Measurements from ENCODE around the gene CD37.
"Not testable (repeated sequence)": the region's sequence is repeated elsewhere in the genome, so short reads cannot be mapped to it uniquely, and the experiment has no call there.

DNA sequence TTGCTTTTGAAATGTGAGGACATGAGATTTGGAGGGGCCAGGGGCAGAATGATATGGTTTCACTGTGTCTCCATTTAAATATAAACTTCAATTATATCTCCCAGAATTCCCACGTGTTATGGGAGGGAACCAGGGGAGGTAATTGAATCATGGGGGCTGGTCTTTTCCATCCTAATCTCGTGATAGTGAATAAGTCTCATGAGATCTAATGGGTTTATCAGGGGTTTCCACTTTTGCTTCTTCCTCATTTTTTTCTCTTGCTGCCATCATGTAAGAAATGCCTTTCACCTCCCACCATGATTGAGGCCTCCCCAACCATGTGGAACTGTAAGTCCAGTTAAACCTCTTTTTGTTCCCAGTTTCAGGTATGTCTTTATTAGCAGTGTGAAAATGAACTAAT, 45.9 kb upstream of the CD37 start:
- TF ChIP-seq NANOG (IDR thresholded peaks at IDR 0.05; ENCODE audit: borderline replicate concordance); POLR2AphosphoS5 (IDR thresholded peaks at IDR 0.05; ENCODE audit: low read depth); EZH2phosphoT487 (IDR thresholded peaks at IDR 0.05; ENCODE audit: unreplicated experiment); JUNB (IDR thresholded peaks at IDR 0.05; ENCODE audit: unreplicated experiment); ZNF114 (CRISPR knock-in tag; IDR thresholded peaks at IDR 0.05); EZH2 (IDR thresholded peaks at IDR 0.05; ENCODE audit: low read depth, unreplicated experiment); CREB1 (CRISPR knock-in tag; IDR thresholded peaks at IDR 0.05; ENCODE audit: low read depth): not testable (repeated sequence)
- TF ChIP-seq, protein P1, sequence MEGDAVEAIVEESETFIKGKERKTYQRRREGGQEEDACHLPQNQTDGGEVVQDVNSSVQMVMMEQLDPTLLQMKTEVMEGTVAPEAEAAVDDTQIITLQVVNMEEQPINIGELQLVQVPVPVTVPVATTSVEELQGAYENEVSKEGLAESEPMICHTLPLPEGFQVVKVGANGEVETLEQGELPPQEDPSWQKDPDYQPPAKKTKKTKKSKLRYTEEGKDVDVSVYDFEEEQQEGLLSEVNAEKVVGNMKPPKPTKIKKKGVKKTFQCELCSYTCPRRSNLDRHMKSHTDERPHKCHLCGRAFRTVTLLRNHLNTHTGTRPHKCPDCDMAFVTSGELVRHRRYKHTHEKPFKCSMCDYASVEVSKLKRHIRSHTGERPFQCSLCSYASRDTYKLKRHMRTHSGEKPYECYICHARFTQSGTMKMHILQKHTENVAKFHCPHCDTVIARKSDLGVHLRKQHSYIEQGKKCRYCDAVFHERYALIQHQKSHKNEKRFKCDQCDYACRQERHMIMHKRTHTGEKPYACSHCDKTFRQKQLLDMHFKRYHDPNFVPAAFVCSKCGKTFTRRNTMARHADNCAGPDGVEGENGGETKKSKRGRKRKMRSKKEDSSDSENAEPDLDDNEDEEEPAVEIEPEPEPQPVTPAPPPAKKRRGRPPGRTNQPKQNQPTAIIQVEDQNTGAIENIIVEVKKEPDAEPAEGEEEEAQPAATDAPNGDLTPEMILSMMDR (conservative IDR thresholded peaks at IDR 0.05; ENCODE audit: low read depth in 2 of 2), result not testable (repeated sequence)
- TF ChIP-seq, protein P2, sequence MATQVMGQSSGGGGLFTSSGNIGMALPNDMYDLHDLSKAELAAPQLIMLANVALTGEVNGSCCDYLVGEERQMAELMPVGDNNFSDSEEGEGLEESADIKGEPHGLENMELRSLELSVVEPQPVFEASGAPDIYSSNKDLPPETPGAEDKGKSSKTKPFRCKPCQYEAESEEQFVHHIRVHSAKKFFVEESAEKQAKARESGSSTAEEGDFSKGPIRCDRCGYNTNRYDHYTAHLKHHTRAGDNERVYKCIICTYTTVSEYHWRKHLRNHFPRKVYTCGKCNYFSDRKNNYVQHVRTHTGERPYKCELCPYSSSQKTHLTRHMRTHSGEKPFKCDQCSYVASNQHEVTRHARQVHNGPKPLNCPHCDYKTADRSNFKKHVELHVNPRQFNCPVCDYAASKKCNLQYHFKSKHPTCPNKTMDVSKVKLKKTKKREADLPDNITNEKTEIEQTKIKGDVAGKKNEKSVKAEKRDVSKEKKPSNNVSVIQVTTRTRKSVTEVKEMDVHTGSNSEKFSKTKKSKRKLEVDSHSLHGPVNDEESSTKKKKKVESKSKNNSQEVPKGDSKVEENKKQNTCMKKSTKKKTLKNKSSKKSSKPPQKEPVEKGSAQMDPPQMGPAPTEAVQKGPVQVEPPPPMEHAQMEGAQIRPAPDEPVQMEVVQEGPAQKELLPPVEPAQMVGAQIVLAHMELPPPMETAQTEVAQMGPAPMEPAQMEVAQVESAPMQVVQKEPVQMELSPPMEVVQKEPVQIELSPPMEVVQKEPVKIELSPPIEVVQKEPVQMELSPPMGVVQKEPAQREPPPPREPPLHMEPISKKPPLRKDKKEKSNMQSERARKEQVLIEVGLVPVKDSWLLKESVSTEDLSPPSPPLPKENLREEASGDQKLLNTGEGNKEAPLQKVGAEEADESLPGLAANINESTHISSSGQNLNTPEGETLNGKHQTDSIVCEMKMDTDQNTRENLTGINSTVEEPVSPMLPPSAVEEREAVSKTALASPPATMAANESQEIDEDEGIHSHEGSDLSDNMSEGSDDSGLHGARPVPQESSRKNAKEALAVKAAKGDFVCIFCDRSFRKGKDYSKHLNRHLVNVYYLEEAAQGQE (IDR thresholded peaks at IDR 0.05; ENCODE audit: unreplicated experiment), result not testable (repeated sequence)
- TF ChIP-seq, protein P3, sequence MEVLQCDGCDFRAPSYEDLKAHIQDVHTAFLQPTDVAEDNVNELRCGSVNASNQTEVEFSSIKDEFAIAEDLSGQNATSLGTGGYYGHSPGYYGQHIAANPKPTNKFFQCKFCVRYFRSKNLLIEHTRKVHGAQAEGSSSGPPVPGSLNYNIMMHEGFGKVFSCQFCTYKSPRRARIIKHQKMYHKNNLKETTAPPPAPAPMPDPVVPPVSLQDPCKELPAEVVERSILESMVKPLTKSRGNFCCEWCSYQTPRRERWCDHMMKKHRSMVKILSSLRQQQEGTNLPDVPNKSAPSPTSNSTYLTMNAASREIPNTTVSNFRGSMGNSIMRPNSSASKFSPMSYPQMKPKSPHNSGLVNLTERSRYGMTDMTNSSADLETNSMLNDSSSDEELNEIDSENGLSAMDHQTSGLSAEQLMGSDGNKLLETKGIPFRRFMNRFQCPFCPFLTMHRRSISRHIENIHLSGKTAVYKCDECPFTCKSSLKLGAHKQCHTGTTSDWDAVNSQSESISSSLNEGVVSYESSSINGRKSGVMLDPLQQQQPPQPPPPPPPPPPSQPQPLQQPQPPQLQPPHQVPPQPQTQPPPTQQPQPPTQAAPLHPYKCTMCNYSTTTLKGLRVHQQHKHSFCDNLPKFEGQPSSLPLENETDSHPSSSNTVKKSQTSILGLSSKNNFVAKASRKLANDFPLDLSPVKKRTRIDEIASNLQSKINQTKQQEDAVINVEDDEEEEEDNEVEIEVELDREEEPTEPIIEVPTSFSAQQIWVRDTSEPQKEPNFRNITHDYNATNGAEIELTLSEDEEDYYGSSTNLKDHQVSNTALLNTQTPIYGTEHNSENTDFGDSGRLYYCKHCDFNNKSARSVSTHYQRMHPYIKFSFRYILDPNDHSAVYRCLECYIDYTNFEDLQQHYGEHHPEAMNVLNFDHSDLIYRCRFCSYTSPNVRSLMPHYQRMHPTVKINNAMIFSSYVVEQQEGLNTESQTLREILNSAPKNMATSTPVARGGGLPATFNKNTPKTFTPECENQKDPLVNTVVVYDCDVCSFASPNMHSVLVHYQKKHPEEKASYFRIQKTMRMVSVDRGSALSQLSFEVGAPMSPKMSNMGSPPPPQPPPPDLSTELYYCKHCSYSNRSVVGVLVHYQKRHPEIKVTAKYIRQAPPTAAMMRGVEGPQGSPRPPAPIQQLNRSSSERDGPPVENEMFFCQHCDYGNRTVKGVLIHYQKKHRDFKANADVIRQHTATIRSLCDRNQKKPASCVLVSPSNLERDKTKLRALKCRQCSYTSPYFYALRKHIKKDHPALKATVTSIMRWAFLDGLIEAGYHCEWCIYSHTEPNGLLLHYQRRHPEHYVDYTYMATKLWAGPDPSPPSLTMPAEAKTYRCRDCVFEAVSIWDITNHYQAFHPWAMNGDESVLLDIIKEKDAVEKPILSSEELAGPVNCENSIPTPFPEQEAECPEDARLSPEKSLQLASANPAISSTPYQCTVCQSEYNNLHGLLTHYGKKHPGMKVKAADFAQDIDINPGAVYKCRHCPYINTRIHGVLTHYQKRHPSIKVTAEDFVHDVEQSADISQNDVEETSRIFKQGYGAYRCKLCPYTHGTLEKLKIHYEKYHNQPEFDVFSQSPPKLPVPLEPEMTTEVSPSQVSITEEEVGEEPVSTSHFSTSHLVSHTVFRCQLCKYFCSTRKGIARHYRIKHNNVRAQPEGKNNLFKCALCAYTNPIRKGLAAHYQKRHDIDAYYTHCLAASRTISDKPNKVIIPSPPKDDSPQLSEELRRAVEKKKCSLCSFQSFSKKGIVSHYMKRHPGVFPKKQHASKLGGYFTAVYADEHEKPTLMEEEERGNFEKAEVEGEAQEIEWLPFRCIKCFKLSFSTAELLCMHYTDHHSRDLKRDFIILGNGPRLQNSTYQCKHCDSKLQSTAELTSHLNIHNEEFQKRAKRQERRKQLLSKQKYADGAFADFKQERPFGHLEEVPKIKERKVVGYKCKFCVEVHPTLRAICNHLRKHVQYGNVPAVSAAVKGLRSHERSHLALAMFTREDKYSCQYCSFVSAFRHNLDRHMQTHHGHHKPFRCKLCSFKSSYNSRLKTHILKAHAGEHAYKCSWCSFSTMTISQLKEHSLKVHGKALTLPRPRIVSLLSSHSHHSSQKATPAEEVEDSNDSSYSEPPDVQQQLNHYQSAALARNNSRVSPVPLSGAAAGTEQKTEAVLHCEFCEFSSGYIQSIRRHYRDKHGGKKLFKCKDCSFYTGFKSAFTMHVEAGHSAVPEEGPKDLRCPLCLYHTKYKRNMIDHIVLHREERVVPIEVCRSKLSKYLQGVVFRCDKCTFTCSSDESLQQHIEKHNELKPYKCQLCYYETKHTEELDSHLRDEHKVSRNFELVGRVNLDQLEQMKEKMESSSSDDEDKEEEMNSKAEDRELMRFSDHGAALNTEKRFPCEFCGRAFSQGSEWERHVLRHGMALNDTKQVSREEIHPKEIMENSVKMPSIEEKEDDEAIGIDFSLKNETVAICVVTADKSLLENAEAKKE (CRISPR knock-in tag; IDR thresholded peaks at IDR 0.05), result not testable (repeated sequence)

Data from GM23338 (cell line).